Endothelial cell (in vitro differentiated cells): Measurements from ENCODE around the gene TMCC1. TPM values are rescaled to one million over a fixed set of nuclear protein-coding genes. Genes with fewer than 3 reads are reported as not detected.

Source experiments
- DNase-seq: peaks from one replicate; pipeline ENCODE4 v3.0.0; 2021; ENCODE audit warnings: low spot score
- H3K27ac Mint-ChIP-seq: one replicate; pipeline ENCODE4 v1.8.0; 2021; ENCODE audit warnings: mixed read lengths, inconsistent platforms; ENCODE audit not compliant: unreplicated experiment
- H3K27me3 Mint-ChIP-seq: one replicate; pipeline ENCODE4 v1.8.0; 2021; ENCODE audit warnings: mild to moderate bottlenecking, moderate library complexity, mixed read lengths, inconsistent platforms; ENCODE audit not compliant: unreplicated experiment
- H3K36me3 Mint-ChIP-seq: one replicate; pipeline ENCODE4 v1.8.0; 2021; ENCODE audit warnings: mild to moderate bottlenecking, low read depth, mixed read lengths, inconsistent platforms; ENCODE audit not compliant: unreplicated experiment
- H3K4me1 Mint-ChIP-seq: one replicate; pipeline ENCODE4 v1.8.0; 2021; ENCODE audit warnings: mild to moderate bottlenecking, mixed read lengths, inconsistent platforms; ENCODE audit not compliant: unreplicated experiment
- H3K4me3 Mint-ChIP-seq: one replicate; pipeline ENCODE4 v1.8.0; 2021; ENCODE audit warnings: mild to moderate bottlenecking, mixed read lengths, inconsistent platforms; ENCODE audit not compliant: unreplicated experiment
- H3K9me3 Mint-ChIP-seq: one replicate; pipeline ENCODE4 v1.8.0; 2021; ENCODE audit warnings: mixed read lengths, inconsistent platforms; ENCODE audit not compliant: unreplicated experiment
- total RNA-seq: library from RNA; stranded (reverse); fragmentation: NEBNext Ultra II Directional; extraction: Animal tissue kit (Norgen Biotek cat#: 25700); gene quantifications from one replicate; pipeline ENCODE4 v1.2.1, GENCODE V29; 2021; ENCODE audit not compliant: unreplicated experiment
- TF ChIP-seq, protein P1 (sequence below): fragments of 200-600 bp; sonication (generic); IDR thresholded peaks from one replicate; pipeline ENCODE4 v1.5.0; 2021; ENCODE audit warnings: antibody characterized with exemption; ENCODE audit not compliant: unreplicated experiment

The TMCC1 gene
- total RNA-seq, 1 donor from 2014 or later = 50.9 TPM

DNA sequence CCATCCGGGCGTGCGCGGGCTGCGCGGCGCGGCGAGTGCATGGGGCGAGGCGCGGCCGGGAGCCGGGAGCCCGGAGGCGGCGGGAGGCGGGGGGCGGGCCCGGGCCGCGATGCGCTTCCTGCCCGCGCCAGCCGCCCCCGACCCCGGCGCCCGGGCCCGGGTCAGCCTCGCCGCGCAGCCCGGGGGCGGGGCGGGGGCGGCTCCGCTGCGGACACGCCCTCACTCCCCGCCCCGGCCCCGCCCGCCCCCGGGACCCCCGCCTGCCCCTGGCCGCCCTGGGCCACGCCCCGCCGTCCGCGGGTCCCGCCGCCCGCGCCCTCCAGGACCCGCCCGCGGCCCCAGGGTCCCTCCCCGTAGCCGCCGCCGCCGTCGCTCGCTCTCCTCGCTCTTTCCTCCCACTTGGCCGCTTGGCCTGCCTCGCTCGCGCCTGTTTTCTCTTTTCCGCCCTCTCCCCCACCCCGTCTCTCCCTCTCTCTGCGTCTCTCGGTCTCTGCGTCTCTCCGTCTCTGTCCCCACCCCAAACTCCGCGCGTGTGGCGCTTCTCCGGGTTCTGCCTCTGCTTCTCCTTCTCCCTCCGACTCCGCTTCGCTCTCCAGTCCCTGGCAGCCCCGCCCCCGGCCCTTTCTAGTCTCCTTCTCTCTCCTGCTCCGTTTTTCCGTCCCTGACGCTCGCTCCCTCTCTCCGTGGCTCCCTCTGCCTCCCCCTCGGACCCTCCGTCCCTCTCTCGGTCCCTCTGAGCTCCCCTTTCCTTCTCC lies 286.7 kb downstream of the TMCC1 start, which contains the start of gene PLXND1:
PLXND1 (minus strand) TSS at position 41 of the 755 bp plus-strand sequence; CDS start at position 4, 37 bp downstream.
- peak; percentile 89 for DNase-seq
- TF ChIP-seq, protein P1, sequence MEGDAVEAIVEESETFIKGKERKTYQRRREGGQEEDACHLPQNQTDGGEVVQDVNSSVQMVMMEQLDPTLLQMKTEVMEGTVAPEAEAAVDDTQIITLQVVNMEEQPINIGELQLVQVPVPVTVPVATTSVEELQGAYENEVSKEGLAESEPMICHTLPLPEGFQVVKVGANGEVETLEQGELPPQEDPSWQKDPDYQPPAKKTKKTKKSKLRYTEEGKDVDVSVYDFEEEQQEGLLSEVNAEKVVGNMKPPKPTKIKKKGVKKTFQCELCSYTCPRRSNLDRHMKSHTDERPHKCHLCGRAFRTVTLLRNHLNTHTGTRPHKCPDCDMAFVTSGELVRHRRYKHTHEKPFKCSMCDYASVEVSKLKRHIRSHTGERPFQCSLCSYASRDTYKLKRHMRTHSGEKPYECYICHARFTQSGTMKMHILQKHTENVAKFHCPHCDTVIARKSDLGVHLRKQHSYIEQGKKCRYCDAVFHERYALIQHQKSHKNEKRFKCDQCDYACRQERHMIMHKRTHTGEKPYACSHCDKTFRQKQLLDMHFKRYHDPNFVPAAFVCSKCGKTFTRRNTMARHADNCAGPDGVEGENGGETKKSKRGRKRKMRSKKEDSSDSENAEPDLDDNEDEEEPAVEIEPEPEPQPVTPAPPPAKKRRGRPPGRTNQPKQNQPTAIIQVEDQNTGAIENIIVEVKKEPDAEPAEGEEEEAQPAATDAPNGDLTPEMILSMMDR = no peak
- H3K4me3 Mint-ChIP-seq = peak within 1 kb of the TSS; percentile 100
- peaks cover 33% of the 10 kb centered on the region for H3K36me3 Mint-ChIP-seq
- H3K4me1 Mint-ChIP-seq = peaks cover 66% of the 10 kb centered on the region
- peaks cover 28% of the 10 kb centered on the region for H3K27me3 Mint-ChIP-seq
- H3K9me3 Mint-ChIP-seq = no peaks in the 10 kb centered on the region
- peak within 1 kb of the TSS; percentile 94 for H3K27ac Mint-ChIP-seq

DNA sequence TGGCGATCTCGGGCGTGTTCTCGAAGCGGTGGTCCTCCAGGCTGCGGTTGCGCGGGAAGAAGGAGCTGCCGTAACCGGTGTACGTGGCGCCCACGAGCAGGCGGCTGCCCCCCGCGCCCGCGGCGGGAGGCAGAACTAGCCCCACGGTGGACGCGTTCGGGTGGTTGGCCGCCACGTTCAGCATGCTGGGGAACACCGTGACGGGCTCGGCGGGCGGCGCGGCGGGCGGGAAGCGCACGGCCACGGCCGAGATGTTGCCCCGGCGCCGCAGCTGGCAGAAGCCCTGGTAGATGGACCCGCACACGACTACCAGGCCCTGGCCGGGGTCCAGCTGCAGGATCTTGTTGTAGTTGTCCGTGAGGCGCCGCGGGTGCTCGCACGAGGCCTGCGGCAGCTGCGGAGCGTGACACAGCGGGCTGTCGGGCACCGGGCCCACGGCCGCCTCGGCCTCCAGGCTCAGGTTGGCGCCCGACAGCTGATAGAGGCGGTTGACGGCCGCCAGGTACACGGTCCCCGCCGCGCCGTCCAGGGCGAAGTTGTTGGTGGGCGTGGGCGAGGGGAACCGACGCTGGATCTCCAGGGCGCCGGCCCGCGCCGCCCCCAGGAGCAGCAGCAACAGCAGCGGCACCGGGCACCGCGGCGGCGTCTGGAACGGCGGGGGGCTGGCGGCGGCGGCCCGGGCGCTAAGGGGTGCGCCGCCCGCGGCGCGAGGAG lies 287.4 kb downstream of the TMCC1 start:
- H3K36me3 Mint-ChIP-seq = peaks cover 39% of the 10 kb centered on the region

DNA sequence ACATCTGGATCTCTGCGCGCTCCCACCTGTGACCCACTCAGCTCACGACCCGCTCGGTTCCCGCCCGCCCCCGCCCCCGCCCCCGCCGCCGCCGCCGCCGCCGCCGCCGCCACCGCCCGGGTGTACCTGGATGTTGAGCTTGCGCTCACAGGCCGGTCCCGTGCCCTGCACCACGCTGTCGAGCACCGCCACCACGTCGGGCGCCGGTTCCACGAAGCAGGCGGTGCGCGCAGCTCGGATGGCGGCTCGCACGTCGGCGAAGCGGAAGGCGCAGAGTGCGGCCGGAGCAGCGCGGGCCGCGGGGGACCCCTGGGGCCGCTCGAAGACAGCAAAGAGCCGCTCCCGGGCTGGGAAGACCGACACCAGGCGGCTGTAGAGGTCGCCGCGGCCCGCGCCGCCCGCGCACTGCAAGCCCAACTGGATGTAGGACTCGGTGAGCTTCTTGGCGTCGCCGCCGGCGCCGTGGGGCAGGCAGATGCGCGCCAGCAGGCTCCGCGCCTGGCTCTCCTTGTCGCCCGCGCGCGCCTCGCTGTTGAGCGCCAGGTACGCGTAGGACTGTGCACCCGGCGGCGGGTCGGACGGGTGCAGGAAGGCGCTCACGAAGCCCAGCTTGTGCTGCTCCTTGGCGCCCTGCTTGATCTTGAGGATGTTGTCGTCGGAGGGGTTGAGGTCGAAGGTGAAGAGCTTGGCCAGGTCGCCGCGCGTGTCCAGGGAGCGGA lies 288.1 kb downstream of the TMCC1 start:
- H3K4me3 Mint-ChIP-seq = peak overlapping the region; percentile 100
- peaks cover 32% of the 10 kb centered on the region for H3K27me3 Mint-ChIP-seq
- peak overlapping the region; percentile 94 for H3K27ac Mint-ChIP-seq
- H3K36me3 Mint-ChIP-seq = peaks cover 46% of the 10 kb centered on the region
- no peaks in the 10 kb centered on the region for H3K9me3 Mint-ChIP-seq
- no peak for DNase-seq
- peaks cover 67% of the 10 kb centered on the region for H3K4me1 Mint-ChIP-seq
- TF ChIP-seq, protein P1 = no peak

More for the DNA sequence above, 287.4 kb downstream of the TMCC1 start:
- peak overlapping the region; percentile 100 for H3K4me3 Mint-ChIP-seq
- DNase-seq = no peak
- TF ChIP-seq, protein P1 = no peak
- peak overlapping the region; percentile 94 for H3K27ac Mint-ChIP-seq
- peaks cover 28% of the 10 kb centered on the region for H3K27me3 Mint-ChIP-seq
- H3K9me3 Mint-ChIP-seq = no peaks in the 10 kb centered on the region
- H3K4me1 Mint-ChIP-seq = peaks cover 66% of the 10 kb centered on the region

DNA sequence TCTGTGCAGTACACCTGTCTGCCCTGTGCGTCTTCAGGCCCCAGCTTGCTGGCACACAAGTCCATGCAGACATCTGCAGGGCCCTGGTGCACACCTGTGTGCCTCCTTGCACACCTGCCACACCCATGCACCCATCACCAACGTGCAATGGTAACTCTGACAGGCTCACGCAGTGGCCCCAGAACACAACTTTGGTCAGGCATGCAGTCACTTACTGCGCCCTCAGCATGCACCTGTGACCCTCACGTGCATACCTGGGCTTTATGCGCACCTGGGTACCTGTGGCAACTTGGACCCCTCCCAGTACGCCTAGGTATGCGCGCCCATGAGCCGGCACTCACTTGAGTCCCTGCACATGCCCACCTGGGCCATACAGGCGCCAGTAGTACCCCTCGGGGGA lies 288.7 kb downstream of the TMCC1 start:
- Mint-ChIP-seq H3K36me3 (peaks cover 51% of the 10 kb centered on the region), H3K4me1 (peaks cover 69% of the 10 kb centered on the region), H3K27me3 (peaks cover 32% of the 10 kb centered on the region), H3K4me3 (peak overlapping the region; percentile 100), H3K27ac (peak overlapping the region; percentile 82), H3K9me3 (no peaks in the 10 kb centered on the region)
- DNase-seq = no peak
- TF ChIP-seq, protein P1 = no peak
